ENCODE results near the gene GPR155.
A peak's percentile ranks its signal among the peaks of the same experiment; 100 is the strongest.

Gene GPR155
- total RNA-seq, result 42.3 to 94.3 (median 50.9) reads per million in 4 donors

- peak in 4 of 5 donors; percentile 22 to 43 (median 32) for DNase-seq
Observed at GRCh38 chr2:174486563-174487107, at the start of gene GPR155. TSS of gene GPR155 (minus strand) at chr2:174487029. CDS start at chr2:174481956, 5,073 bp downstream.

GRCh38 chr2:174535757-174536703 is 49.2 kb upstream of the GPR155 start:
- no peak for DNase-seq

GRCh38 chr2:174535083-174535482 is 48.3 kb upstream of the GPR155 start:
- DNase-seq, result no peak

GRCh38 chr2:174529916-174530315 is 43.1 kb upstream of the GPR155 start:
- DNase-seq, result no peak

- no peak for DNase-seq
Observed at GRCh38 chr2:174527959-174528358, 41.1 kb upstream of the GPR155 start.

GRCh38 chr2:174527101-174527721 is 40.4 kb upstream of the GPR155 start:
- DNase-seq, result no peak

GRCh38 chr2:174524527-174524926 is 37.7 kb upstream of the GPR155 start:
- DNase-seq, result no peak

- DNase-seq, result no peak
Observed at GRCh38 chr2:174522553-174522952, 35.7 kb upstream of the GPR155 start.

GRCh38 chr2:174518395-174518794 is 31.6 kb upstream of the GPR155 start:
- no peak for DNase-seq

- no peak for DNase-seq
Observed at GRCh38 chr2:174516501-174517378, 29.9 kb upstream of the GPR155 start.

GRCh38 chr2:174512345-174512744 is 25.5 kb upstream of the GPR155 start:
- DNase-seq, result no peak

- no peak for DNase-seq
Observed at GRCh38 chr2:174511580-174512260, 24.9 kb upstream of the GPR155 start.

- DNase-seq, result no peak
Observed at GRCh38 chr2:174510583-174511189, 23.9 kb upstream of the GPR155 start.

- DNase-seq, result no peak
Observed at GRCh38 chr2:174503161-174503809, 16.5 kb upstream of the GPR155 start.

- no peak for DNase-seq
Observed at GRCh38 chr2:174499371-174499770, 12.5 kb upstream of the GPR155 start.

- no peak for DNase-seq
Observed at GRCh38 chr2:174495365-174496012, 8.7 kb upstream of the GPR155 start.

- no peak for DNase-seq
Observed at GRCh38 chr2:174493549-174494331, 6.9 kb upstream of the GPR155 start.

- peak; percentile 15 to 89 (median 52) for DNase-seq
Observed at GRCh38 chr2:174492963-174493431, 6.2 kb upstream of the GPR155 start.

GRCh38 chr2:174491947-174492346 is 5.1 kb upstream of the GPR155 start:
- no peak for DNase-seq

Measured in T-helper 1 cell (primary cell).